Body of pancreas (tissue), 4 donors: Measurements from ENCODE around the gene FKBP1C.
"Not testable (repeated sequence)": the region's sequence is repeated elsewhere in the genome, so short reads cannot be mapped to it uniquely, and the experiment has no call there.

Source experiments
- CTCF ChIP-seq, 7 experiments: fragments of 450-650 bp in 4 of 7; fragments of 200-600 bp in 3 of 7; sonication (generic) in 3 of 7; IDR thresholded peaks; one replicate each; pipeline ENCODE4 v1.5.1; 2016 to 2019; ENCODE audit warnings: antibody characterized with exemption in 7 of 7
- POLR2A ChIP-seq, 3 donors: fragments of 450-650 bp; IDR thresholded peaks; one replicate each; pipeline ENCODE4 v1.6.1; 2016; ENCODE audit warnings: antibody characterized with exemption in 3 of 3, mild to moderate bottlenecking in 2 of 3

- TF ChIP-seq POLR2A, CTCF (IDR thresholded peaks at IDR 0.05): not testable (repeated sequence)
Measured at GRCh38 chr6:63230027-63230426, 18.8 kb downstream of the FKBP1C start.
